PC-3 (cell line): ENCODE data around the gene TMEM242. TPM values are rescaled to one million over a fixed set of nuclear protein-coding genes. Genes with fewer than 3 reads are reported as not detected.

Experiments
- ATAC-seq: fragments of 200-7000 bp; cut with Tn5 transposase; 2 replicates; pipeline ENCODE4 v1.9.1; 2020; ENCODE audit warnings: mild to moderate bottlenecking, moderate library complexity
- BruUV-seq: library from RNA; stranded (reverse); fragments of 400-500 nt; replicated peaks from 2 replicates; lab custom pipeline; 2021; lab: Mats Ljungman, UMichigan
- CTCF ChIA-PET: fragments of 300-600 bp; sonication (Branson Sonifier 250); formaldehyde crosslinking; loops from one replicate; lab custom pipeline; 2022; ENCODE audit warnings: antibody characterized with exemption; lab: Charles Lee
- POLR2A ChIA-PET: fragments of 300-600 bp; sonication (Branson Sonifier 250); formaldehyde crosslinking; loops from one replicate; lab custom pipeline; 2022; ENCODE audit warnings: antibody characterized with exemption; ENCODE audit not compliant: unreplicated experiment; lab: Charles Lee
- DNase-seq: peaks from one replicate; pipeline ENCODE4 v3.0.0-alpha.2; 2015
- H2AFZ ChIP-seq: fragments of 300-600 bp; sonication (generic); 2 replicates; pipeline ENCODE4 v1.6.0; 2016; ENCODE audit warnings: antibody characterized with exemption, low read length
- H3F3A ChIP-seq: fragments of 300-600 bp; sonication (generic); one replicate; pipeline ENCODE4 v1.6.0; 2017; ENCODE audit warnings: antibody characterized with exemption, low read length, control low read depth, mild to moderate bottlenecking; ENCODE audit not compliant: unreplicated experiment
- H3K27ac ChIP-seq: fragments of 300-600 bp; sonication (generic); 2 replicates; pipeline ENCODE4 v1.5.1; 2016; ENCODE audit warnings: mild to moderate bottlenecking, low read length
- H3K27me3 ChIP-seq: fragments of 300-600 bp; sonication (generic); 2 replicates; pipeline ENCODE4 v1.6.1; 2016; ENCODE audit warnings: low read length, mixed read lengths
- H3K36me3 ChIP-seq: fragments of 300-600 bp; sonication (generic); 2 replicates; pipeline ENCODE4 v1.6.1; 2016; ENCODE audit warnings: low read depth, mixed run types, low read length, mixed read lengths
- H3K4me1 ChIP-seq: fragments of 300-600 bp; sonication (generic); 2 replicates; pipeline ENCODE4 v1.5.1; 2016; ENCODE audit warnings: low read length; ENCODE audit not compliant: insufficient read depth
- H3K4me2 ChIP-seq: fragments of 300-600 bp; sonication (generic); 2 replicates; pipeline ENCODE4 v1.6.0; 2016; ENCODE audit warnings: low read length
- H3K4me3 ChIP-seq: fragments of 300-600 bp; sonication (generic); 2 replicates; pipeline ENCODE4 v1.5.1; 2016; ENCODE audit warnings: mild to moderate bottlenecking, low read length, mixed read lengths
- H3K79me2 ChIP-seq: fragments of 300-600 bp; sonication (generic); 2 replicates; pipeline ENCODE4 v1.6.1; 2017; ENCODE audit warnings: low read length, mixed read lengths
- H3K9ac ChIP-seq: fragments of 300-600 bp; sonication (generic); 2 replicates; pipeline ENCODE4 v1.6.0; 2016; ENCODE audit warnings: mild to moderate bottlenecking, low read length
- H3K9me2 ChIP-seq: fragments of 300-600 bp; sonication (generic); replicated peaks from 2 replicates; pipeline ENCODE4 v1.6.1; 2016; ENCODE audit warnings: mixed run types, low read length, mixed read lengths
- H3K9me3 ChIP-seq: fragments of 300-600 bp; sonication (generic); 2 replicates; pipeline ENCODE4 v1.6.1; 2016; ENCODE audit warnings: low read length, mixed read lengths
- H4K20me1 ChIP-seq: fragments of 300-600 bp; sonication (generic); 2 replicates; pipeline ENCODE4 v1.6.1; 2016; ENCODE audit warnings: low read length, mixed read lengths
- CTCF ChIP-seq: fragments of 300-600 bp; sonication (generic); conservative IDR thresholded peaks from 2 replicates; pipeline ENCODE4 v1.5.1; 2017; ENCODE audit warnings: antibody characterized with exemption, low read depth, mild to moderate bottlenecking, low read length
- EZH2 ChIP-seq: fragments of 300-600 bp; sonication (generic); IDR thresholded peaks from one replicate; pipeline ENCODE4 v1.6.1; 2017; ENCODE audit warnings: antibody characterized with exemption, mild to moderate bottlenecking, low read length; ENCODE audit not compliant: unreplicated experiment
- EZH2phosphoT487 ChIP-seq: fragments of 300-600 bp; sonication (generic); IDR thresholded peaks from 2 replicates; pipeline ENCODE4 v1.6.1; 2018; ENCODE audit warnings: mild to moderate bottlenecking, antibody characterized with exemption, low read length, borderline replicate concordance
- intact Hi-C: fragments of 100-400 bp; cut with micrococcal nuclease; formaldehyde crosslinking; loops from 2 replicates; pipeline ENCODE4 v1.9.0; 2023
- total RNA-seq: library from RNA; depleted of rRNA; stranded (reverse); fragments of >200 nt; gene quantifications from 2 replicates; pipeline ENCODE4 v1.2.3, GENCODE V29; 2014

The TMEM242 gene
- total RNA-seq, 1 experiment from 2014 or later, result 7.9 TPM

GRCh38 chr6:157253017-157253416, 70.3 kb downstream of the TMEM242 start:
- no peak for ATAC-seq
- Histone ChIP-seq H2AFZ (no peak overlapping the region), H3K27ac (no peak overlapping the region), H3K79me2 (no peaks in the 10 kb centered on the region), H3K9me3 (no peaks in the 10 kb centered on the region), H3K4me3 (no peak overlapping the region), H3K36me3 (no peaks in the 10 kb centered on the region), H3K4me2 (no peak overlapping the region), H3K27me3 (no peaks in the 10 kb centered on the region), H3K4me1 (no peaks in the 10 kb centered on the region), H3K9ac (no peak overlapping the region), H4K20me1 (no peaks in the 10 kb centered on the region), H3F3A (no peaks in the 10 kb centered on the region), H3K9me2 (no peaks in the 10 kb centered on the region)
- TF ChIP-seq EZH2 (no peak), CTCF (no peak), EZH2phosphoT487 (no peak)
- ChIA-PET CTCF (no interaction called here), POLR2A (no interaction called here)
- no peak for DNase-seq
- intact Hi-C loops, result no loop called here
- no TSS peak for BruUV-seq

- ChIA-PET CTCF (no interaction called here), POLR2A (no interaction called here)
- Histone ChIP-seq H3K9me2 (no peaks in the 10 kb centered on the region), H3K79me2 (no peaks in the 10 kb centered on the region), H3K36me3 (no peaks in the 10 kb centered on the region), H3K27ac (no peak overlapping the region), H3K27me3 (no peaks in the 10 kb centered on the region), H3F3A (no peaks in the 10 kb centered on the region), H3K4me3 (no peak overlapping the region), H3K4me2 (no peak overlapping the region), H4K20me1 (no peaks in the 10 kb centered on the region), H2AFZ (no peak overlapping the region), H3K4me1 (no peaks in the 10 kb centered on the region), H3K9ac (no peak overlapping the region), H3K9me3 (no peaks in the 10 kb centered on the region)
- DNase-seq (no peak), ATAC-seq (no peak)
- TF ChIP-seq EZH2phosphoT487, result no peak
- no TSS peak for BruUV-seq
- intact Hi-C loops, result no loop called here
These were observed 71.6 kb downstream of the TMEM242 start for GRCh38 chr6:157251586-157252247.

- Histone ChIP-seq H3K27me3 (no peaks in the 10 kb centered on the region), H3K4me2 (no peak overlapping the region), H3F3A (no peaks in the 10 kb centered on the region), H3K9me2 (no peaks in the 10 kb centered on the region), H3K79me2 (no peaks in the 10 kb centered on the region), H2AFZ (no peak overlapping the region), H3K9ac (no peak overlapping the region), H3K36me3 (no peaks in the 10 kb centered on the region), H3K4me3 (no peak overlapping the region), H3K9me3 (no peaks in the 10 kb centered on the region), H4K20me1 (no peaks in the 10 kb centered on the region), H3K4me1 (no peaks in the 10 kb centered on the region), H3K27ac (no peak overlapping the region)
- ATAC-seq, result no peak
- intact Hi-C loops, result no loop called here
- ChIA-PET POLR2A (no interaction called here), CTCF (no interaction called here)
- BruUV-seq, result no TSS peak
- no peak for DNase-seq
- TF ChIP-seq EZH2 (no peak), EZH2phosphoT487 (no peak), CTCF (no peak)
These were observed 73.5 kb downstream of the TMEM242 start for GRCh38 chr6:157249826-157250225.
